DOHH2 (cell line): ENCODE measurements around the gene LRRN4CL.

ENCODE experiments used
- H3F3A ChIP-seq: fragments of 200-600 bp; sonication (generic), shearing (Covaris generic); 2 replicates; pipeline ENCODE4 v1.6.0; 2016; ENCODE audit warnings: antibody characterized with exemption, mild to moderate bottlenecking; ENCODE audit not compliant: control insufficient read depth, insufficient read depth
- H3K27ac ChIP-seq: fragments of 200-600 bp; sonication (generic); 2 replicates; pipeline ENCODE4 v1.5.1; 2014; ENCODE audit warnings: low read depth, mild to moderate bottlenecking, low read length, moderate library complexity
- H3K27me3 ChIP-seq: fragments of 200-600 bp; sonication (generic); 2 replicates; pipeline ENCODE4 v1.6.1; 2014; ENCODE audit warnings: mild to moderate bottlenecking, low read length, mixed read lengths; ENCODE audit not compliant: control insufficient read depth
- H3K36me3 ChIP-seq: fragments of 200-600 bp; sonication (generic); 2 replicates; pipeline ENCODE4 v1.6.1; 2014; ENCODE audit warnings: mild to moderate bottlenecking, low read length, moderate library complexity, mixed read lengths; ENCODE audit not compliant: control insufficient read depth
- H3K4me1 ChIP-seq: fragments of 200-600 bp; sonication (generic); 2 replicates; pipeline ENCODE4 v1.6.1; 2014; ENCODE audit warnings: mild to moderate bottlenecking, low read length, mixed read lengths; ENCODE audit not compliant: control insufficient read depth
- H3K4me2 ChIP-seq: fragments of 200-600 bp; sonication (generic); 2 replicates; pipeline ENCODE4 v1.6.0; 2014; ENCODE audit warnings: mild to moderate bottlenecking, low read length, moderate library complexity
- H3K4me3 ChIP-seq: fragments of 200-600 bp; sonication (generic); 2 replicates; pipeline ENCODE4 v1.5.1; 2014; ENCODE audit warnings: mild to moderate bottlenecking, low read length, mixed read lengths
- H3K79me2 ChIP-seq: fragments of 200-600 bp; sonication (generic); 2 replicates; pipeline ENCODE4 v1.6.1; 2014; ENCODE audit warnings: mild to moderate bottlenecking, low read length, mixed read lengths; ENCODE audit not compliant: control insufficient read depth
- H3K9me2 ChIP-seq: fragments of 200-600 bp; sonication (generic); replicated peaks from 2 replicates; pipeline ENCODE4 v1.6.1; 2014; ENCODE audit warnings: mild to moderate bottlenecking, low read length, mixed read lengths; ENCODE audit not compliant: control insufficient read depth
- H3K9me3 ChIP-seq: fragments of 200-600 bp; sonication (generic); 2 replicates; pipeline ENCODE4 v1.6.1; 2014; ENCODE audit warnings: antibody characterized with exemption, low read length, mixed read lengths; ENCODE audit not compliant: control insufficient read depth, insufficient read depth
- H4K20me1 ChIP-seq: fragments of 200-600 bp; sonication (generic); 2 replicates; pipeline ENCODE4 v1.6.0; 2014; ENCODE audit warnings: low read depth, mild to moderate bottlenecking, antibody characterized with exemption, low read length, moderate library complexity; ENCODE audit not compliant: control insufficient read depth, insufficient read depth
- CTCF ChIP-seq: fragments of 200-600 bp; sonication (generic); IDR thresholded peaks from one replicate; pipeline ENCODE4 v1.5.1; 2014; ENCODE audit warnings: antibody characterized with exemption, mild to moderate bottlenecking, low read depth, low read length; ENCODE audit not compliant: poor library complexity, severe bottlenecking
- EZH2phosphoT487 ChIP-seq: fragments of 200-600 bp; sonication (generic); IDR thresholded peaks from 2 replicates; pipeline ENCODE4 v1.6.1; 2017; ENCODE audit warnings: borderline replicate concordance, mild to moderate bottlenecking, antibody characterized with exemption, low read length, moderate library complexity, mixed read lengths

The LRRN4CL gene

DNA sequence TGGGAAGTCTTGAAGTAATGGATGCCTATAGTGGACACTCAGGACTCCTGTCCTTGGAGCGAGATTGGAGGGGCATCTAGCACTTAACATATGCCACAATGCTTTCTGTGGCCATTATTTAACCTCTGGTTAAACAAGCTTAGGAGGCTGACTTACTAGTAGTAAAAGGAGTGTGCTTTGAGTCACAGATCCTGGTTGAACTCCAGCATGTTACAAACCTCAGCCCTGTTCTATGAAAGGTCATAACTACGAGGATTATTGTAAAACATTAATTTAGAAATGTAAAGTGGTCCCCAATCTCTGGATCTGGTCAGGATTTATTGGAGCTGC, 16.2 kb downstream of the LRRN4CL start:
- Histone ChIP-seq H3K4me2 (peak overlapping the region; percentile 99), H3K9me2 (no peaks in the 10 kb centered on the region), H3K4me3 (peak overlapping the region; percentile 95), H3K79me2 (peaks cover 85% of the 10 kb centered on the region), H3K27me3 (no peaks in the 10 kb centered on the region), H3K4me1 (peaks cover 61% of the 10 kb centered on the region), H3K9me3 (no peaks in the 10 kb centered on the region), H3F3A (peaks cover 42% of the 10 kb centered on the region), H3K36me3 (peaks cover 75% of the 10 kb centered on the region), H4K20me1 (no peaks in the 10 kb centered on the region), H3K27ac (peak overlapping the region; percentile 92; the same call in 1 of the 2 replicates)
- TF ChIP-seq EZH2phosphoT487 (no peak), CTCF (no peak)

DNA sequence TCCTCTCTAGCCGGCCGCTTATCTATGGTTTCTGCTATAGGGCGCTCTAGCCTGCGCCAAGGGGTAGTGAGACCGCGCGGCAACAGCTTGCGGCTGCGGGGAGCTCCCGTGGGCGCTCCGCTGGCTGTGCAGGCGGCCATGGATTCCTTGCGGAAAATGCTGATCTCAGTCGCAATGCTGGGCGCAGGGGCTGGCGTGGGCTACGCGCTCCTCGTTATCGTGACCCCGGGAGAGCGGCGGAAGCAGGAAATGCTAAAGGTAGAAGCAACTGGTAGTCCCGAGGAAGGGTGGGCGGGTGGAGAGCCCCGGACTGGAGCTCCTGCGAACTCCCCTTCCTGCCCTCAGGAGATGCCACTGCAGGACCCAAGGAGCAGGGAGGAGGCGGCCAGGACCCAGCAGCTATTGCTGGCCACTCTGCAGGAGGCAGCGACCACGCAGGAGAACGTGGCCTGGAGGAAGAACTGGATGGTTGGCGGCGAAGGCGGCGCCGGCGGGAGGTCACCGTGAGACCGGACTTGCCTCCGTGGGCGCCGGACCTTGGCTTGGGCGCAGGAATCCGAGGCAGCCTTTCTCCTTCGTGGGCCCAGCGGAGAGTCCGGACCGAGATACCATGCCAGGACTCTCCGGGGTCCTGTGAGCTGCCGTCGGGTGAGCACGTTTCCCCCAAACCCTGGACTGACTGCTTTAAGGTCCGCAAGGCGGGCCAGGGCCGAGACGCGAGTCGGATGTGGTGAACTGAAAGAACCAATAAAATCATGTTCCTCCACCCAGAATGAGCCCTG, 17.5 kb downstream of the LRRN4CL start, which contains the start of the genes LBHD1 and UQCC3:
TSS of gene LBHD1 (minus strand) at position 660 of the 782 bp plus-strand sequence. CDS start 2,236 bp downstream, outside the sequence.
TSS of gene UQCC3 (plus strand) at position 66 of the 782 bp plus-strand sequence. CDS start at position 139, 73 bp downstream.
- peak within 1 kb of the TSS; percentile 95 for H3K4me3 ChIP-seq
- no peaks in the 10 kb centered on the region for H4K20me1 ChIP-seq
- peaks cover 64% of the 10 kb centered on the region for H3K4me1 ChIP-seq
- no peaks in the 10 kb centered on the region for H3K27me3 ChIP-seq
- peaks cover 85% of the 10 kb centered on the region for H3K79me2 ChIP-seq
- no peaks in the 10 kb centered on the region for H3K9me3 ChIP-seq
- peak within 1 kb of the TSS; percentile 99 for H3K4me2 ChIP-seq
- H3K27ac ChIP-seq = peak within 1 kb of the TSS; percentile 92
- no peaks in the 10 kb centered on the region for H3K9me2 ChIP-seq
- H3K36me3 ChIP-seq = peaks cover 76% of the 10 kb centered on the region
- no peak for TF ChIP-seq CTCF
- no peak for TF ChIP-seq EZH2phosphoT487
- peaks cover 45% of the 10 kb centered on the region for H3F3A ChIP-seq

DNA sequence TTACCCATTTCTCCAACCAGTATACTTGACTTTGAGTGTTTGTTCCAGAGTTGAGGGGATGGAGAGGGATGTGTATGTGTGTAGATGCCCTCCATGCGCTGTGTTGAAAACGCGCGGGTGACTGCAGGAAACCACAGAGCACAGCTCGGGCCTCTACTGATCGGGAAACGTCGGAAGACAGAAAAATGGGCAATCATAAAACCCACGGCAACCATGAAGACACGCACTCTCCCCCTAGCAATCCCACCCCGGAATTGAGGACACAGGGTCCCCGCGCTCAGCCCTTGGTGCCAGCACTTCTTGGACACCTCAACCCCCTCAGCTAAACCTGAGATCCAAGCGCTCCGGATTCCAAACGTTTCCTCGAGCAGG, 18.1 kb downstream of the LRRN4CL start:
- TF ChIP-seq EZH2phosphoT487 = no peak
- TF ChIP-seq CTCF = no peak
- Histone ChIP-seq H3K4me1 (peaks cover 64% of the 10 kb centered on the region), H3K9me2 (no peaks in the 10 kb centered on the region), H3K27me3 (no peaks in the 10 kb centered on the region), H3K4me3 (peak overlapping the region; percentile 95), H3K4me2 (peak overlapping the region; percentile 99), H3F3A (peaks cover 46% of the 10 kb centered on the region), H3K36me3 (peaks cover 76% of the 10 kb centered on the region), H4K20me1 (peaks cover 5% of the 10 kb centered on the region), H3K9me3 (no peaks in the 10 kb centered on the region), H3K79me2 (peaks cover 85% of the 10 kb centered on the region), H3K27ac (peak overlapping the region; percentile 92)
